Pons (tissue), 1 donor: Measurements from ENCODE around the gene MMP14.
"Not testable (repeated sequence)": the region's sequence is repeated elsewhere in the genome, so short reads cannot be mapped to it uniquely, and the experiment has no call there.

Source experiments
- DNase-seq: peaks from one replicate; pipeline ENCODE4 v3.0.0-alpha.2; 2016; ENCODE audit warnings: low spot score

Gene MMP14

GRCh38 chr14:22814941-22815713, 21.3 kb upstream of the MMP14 start, which contains the start of gene SLC7A7:
Gene SLC7A7 (minus strand): TSS chr14:22815435. CDS start chr14:22813398, 2,037 bp downstream.
- no peak for DNase-seq

GRCh38 chr14:22819151-22819988, 17.0 kb upstream of the MMP14 start:
- no peak for DNase-seq

GRCh38 chr14:22820731-22821130, 15.7 kb upstream of the MMP14 start:
- DNase-seq, result no peak

- DNase-seq, result no peak
These were observed 15.0 kb upstream of the MMP14 start for GRCh38 chr14:22821193-22822015.

GRCh38 chr14:22822016-22822570, 14.3 kb upstream of the MMP14 start:
- DNase-seq, result no peak

GRCh38 chr14:22822571-22823098, 13.8 kb upstream of the MMP14 start:
- DNase-seq, result peak; percentile 75

- no peak for DNase-seq
These were observed 11.6 kb upstream of the MMP14 start for GRCh38 chr14:22824711-22825359.

- not testable (repeated sequence) for DNase-seq
These were observed 7.2 kb upstream of the MMP14 start for GRCh38 chr14:22829076-22829660.

GRCh38 chr14:22829661-22830442, 6.5 kb upstream of the MMP14 start, which contains the start of gene MRPL52:
Gene MRPL52 (plus strand): TSS chr14:22829887. CDS start chr14:22829913, 26 bp downstream.
- peak; percentile 94 for DNase-seq

- DNase-seq, result no peak
These were observed 5.9 kb upstream of the MMP14 start for GRCh38 chr14:22830443-22831010.

- no peak for DNase-seq
These were observed 880 bp upstream of the MMP14 start for GRCh38 chr14:22835505-22835904.

GRCh38 chr14:22837114-22837749, 847 bp downstream of the MMP14 start:
- DNase-seq, result no peak

GRCh38 chr14:22837750-22838538, 1.6 kb downstream of the MMP14 start:
- DNase-seq, result no peak

- no peak for DNase-seq
These were observed 2.3 kb downstream of the MMP14 start for GRCh38 chr14:22838631-22839041.

GRCh38 chr14:22839159-22839779, 2.9 kb downstream of the MMP14 start:
- DNase-seq, result no peak

- no peak for DNase-seq
These were observed 4.9 kb downstream of the MMP14 start for GRCh38 chr14:22841311-22841710.

GRCh38 chr14:22841769-22842168, 5.4 kb downstream of the MMP14 start:
- DNase-seq, result no peak
